Uterus (tissue), 4 donors: ENCODE data around the gene CLIC3. TPM values are rescaled to one million over a fixed set of nuclear protein-coding genes. Genes with fewer than 3 reads are reported as not detected.

ENCODE experiments used
- DNase-seq, 2 donors: peaks; one replicate each; pipeline ENCODE4 v3.0.0-alpha.2; 2019 to 2020
- H3K27ac ChIP-seq, 2 donors: fragments of 200-600 bp; sonication (generic); 1 replicate in 1 of 2; 2 replicates in 1 of 2; pipeline ENCODE4 v1.5.1; 2016 to 2018
- H3K27me3 ChIP-seq, 2 donors: fragments of 200-600 bp; sonication (generic); one replicate each; pipeline ENCODE4 v1.5.1; 2018 to 2019; ENCODE audit warnings: control low read depth in 1 of 2
- H3K36me3 ChIP-seq, 2 donors: fragments of 200-600 bp; sonication (generic); one replicate each; pipeline ENCODE4 v1.5.1; 2019; ENCODE audit warnings: control low read depth in 1 of 2
- H3K4me1 ChIP-seq, 2 donors: fragments of 200-600 bp; sonication (generic); one replicate each; pipeline ENCODE4 v1.5.1; 2018 to 2019; ENCODE audit warnings: control low read depth in 1 of 2
- H3K4me3 ChIP-seq, 2 donors: fragments of 200-600 bp; sonication (generic); 1 replicate in 1 of 2; 2 replicates in 1 of 2; pipeline ENCODE4 v1.5.1; 2018 to 2019; ENCODE audit warnings: mild to moderate bottlenecking in 1 of 2
- H3K9me3 ChIP-seq, 2 donors: fragments of 200-600 bp; sonication (generic); one replicate each; pipeline ENCODE4 v1.5.1; 2019; ENCODE audit warnings: control low read depth in 1 of 2
- CTCF ChIP-seq, 4 experiments: fragments of 200-600 bp in 2 of 4; fragments of 450-650 bp in 2 of 4; sonication (generic) in 2 of 4; IDR thresholded peaks; one replicate each; pipeline ENCODE4 v1.5.1; 2016 to 2019; ENCODE audit warnings: antibody characterized with exemption in 4 of 4, mild to moderate bottlenecking in 2 of 4, moderate library complexity in 1 of 4
- POLR2A ChIP-seq, 2 donors: fragments of 450-650 bp; IDR thresholded peaks; one replicate each; pipeline ENCODE4 v1.6.1; 2016; ENCODE audit warnings: antibody characterized with exemption in 2 of 2, mild to moderate bottlenecking in 1 of 2, moderate library complexity in 1 of 2
- intact Hi-C: fragments of 100-400 bp; cut with DNase I; formaldehyde crosslinking; loops from one replicate; pipeline ENCODE4 v1.15.1; 2023; ENCODE audit warnings: low total_unique reads
- total RNA-seq, 4 donors: library from RNA; depleted of rRNA in 3 of 4; stranded (reverse); fragments of >200 nt in 3 of 4; gene quantifications; one replicate each; pipeline versions ENCODE4 v1.1.0 to v1.2.4, GENCODE V29; 2014 to 2023
- donor health status: DM: yes; HTN: yes; CAD: no.

The CLIC3 gene
- total RNA-seq, 4 donors from 2014 or later, result 1.5 TPM; not detected in 2

- intact Hi-C loops, result no loop called here
- Histone ChIP-seq H3K4me1 (no peaks in the 10 kb centered on the region), H3K4me3 (no peak overlapping the region), H3K27me3 (no peaks in the 10 kb centered on the region), H3K27ac (no peak overlapping the region), H3K9me3 (no peaks in the 10 kb centered on the region), H3K36me3 (no peaks in the 10 kb centered on the region)
- DNase-seq, result no peak
- TF ChIP-seq POLR2A (IDR thresholded peaks at IDR 0.05) (no peak), CTCF (IDR thresholded peaks at IDR 0.05) (no peak)
Measured at GRCh38 chr9:137015976-137016375, 19.6 kb upstream of the CLIC3 start.

DNA sequence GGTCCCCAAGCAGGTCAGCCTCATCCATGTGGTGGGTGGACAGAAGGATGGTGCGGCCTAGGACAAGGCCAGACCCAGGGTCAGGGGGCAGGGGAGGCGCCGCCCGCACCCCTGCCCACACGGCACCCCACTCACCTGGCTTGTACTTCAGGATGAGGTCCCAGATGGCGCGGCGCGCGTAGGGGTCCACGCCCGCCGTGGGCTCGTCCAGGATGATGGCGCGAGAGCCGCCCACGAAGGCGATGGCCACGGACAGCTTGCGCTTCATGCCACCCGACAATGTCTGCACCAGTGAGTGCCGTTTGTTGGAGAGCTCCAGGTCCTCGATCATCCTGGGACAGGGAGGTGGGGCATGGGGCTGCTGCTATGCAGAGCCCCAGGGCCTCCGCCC is 19.2 kb upstream of the CLIC3 start:
- TF ChIP-seq CTCF (IDR thresholded peaks at IDR 0.05) (no peak), POLR2A (IDR thresholded peaks at IDR 0.05) (no peak)

DNA sequence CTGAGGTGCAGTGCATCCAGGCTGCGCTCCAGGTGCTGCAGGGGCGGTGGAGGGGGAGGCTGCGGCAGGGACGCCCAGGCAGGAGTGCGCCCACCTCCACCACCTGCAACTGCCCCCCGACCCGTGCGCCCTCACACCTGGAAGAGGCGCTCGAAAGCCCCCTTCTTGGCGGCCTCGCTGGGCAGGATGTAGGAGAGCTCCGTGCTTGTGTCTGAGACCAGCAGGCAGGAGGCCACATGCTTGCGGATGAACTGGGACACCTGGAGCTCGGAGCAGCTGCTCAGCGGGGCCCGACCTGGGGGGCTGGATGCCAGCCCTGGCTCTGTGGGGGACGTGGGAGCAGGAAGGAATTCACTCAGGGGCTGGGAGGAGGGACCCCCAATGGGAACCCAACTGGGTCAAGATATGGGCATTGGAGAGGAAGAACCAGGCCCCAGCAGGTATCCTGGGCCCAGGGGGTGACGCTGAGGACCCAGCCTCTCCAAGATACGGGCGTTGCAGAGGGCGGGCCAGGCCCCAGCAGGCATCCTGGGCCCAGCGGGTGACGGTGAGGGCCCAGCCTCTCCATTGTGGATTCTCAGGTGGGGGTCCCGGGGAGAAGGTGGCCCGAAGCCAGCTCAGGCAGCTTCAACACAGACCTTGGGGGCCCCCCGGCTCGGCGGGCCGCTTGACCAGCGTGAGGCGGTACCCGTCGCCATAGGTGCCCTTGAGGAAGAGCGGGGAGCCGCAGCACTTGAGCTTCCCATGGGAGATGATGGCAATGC is 18.6 kb upstream of the CLIC3 start:
- H3K4me3 ChIP-seq, result no peak overlapping the region
- H3K27ac ChIP-seq, result no peak overlapping the region
- no peak for TF ChIP-seq POLR2A (IDR thresholded peaks at IDR 0.05)
- no peak for TF ChIP-seq CTCF (IDR thresholded peaks at IDR 0.05)
- H3K27me3 ChIP-seq, result no peaks in the 10 kb centered on the region
- H3K9me3 ChIP-seq, result no peaks in the 10 kb centered on the region
- no peaks in the 10 kb centered on the region for H3K36me3 ChIP-seq
- intact Hi-C loops, result no loop called here
- no peak for DNase-seq
- H3K4me1 ChIP-seq, result no peaks in the 10 kb centered on the region

More for the DNA sequence above, 19.2 kb upstream of the CLIC3 start:
- Histone ChIP-seq H3K27ac (no peak overlapping the region), H3K9me3 (no peaks in the 10 kb centered on the region), H3K27me3 (no peaks in the 10 kb centered on the region), H3K4me3 (no peak overlapping the region), H3K36me3 (no peaks in the 10 kb centered on the region), H3K4me1 (no peaks in the 10 kb centered on the region)
- intact Hi-C loops, result no loop called here
- DNase-seq, result no peak

DNA sequence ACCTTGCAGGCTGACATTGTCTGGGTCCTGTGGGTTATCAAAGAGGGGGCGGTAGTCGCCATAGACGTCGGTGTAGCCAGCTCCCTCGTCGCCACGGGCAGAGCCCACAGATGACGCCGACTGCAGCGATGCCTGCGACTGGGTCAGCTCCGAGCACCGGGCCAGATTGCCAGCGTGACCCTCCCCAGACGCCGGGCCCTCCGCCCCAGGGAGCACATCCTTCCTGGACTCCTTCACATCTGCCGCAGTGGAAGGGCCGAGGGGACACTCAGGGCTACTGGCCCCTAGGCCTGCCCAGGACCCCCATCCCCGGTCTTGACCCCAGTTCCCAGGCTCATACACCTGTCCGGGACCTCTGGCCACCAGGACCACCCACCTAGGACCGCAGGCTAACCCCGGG is 17.8 kb upstream of the CLIC3 start:
- Histone ChIP-seq H3K36me3 (no peaks in the 10 kb centered on the region), H3K9me3 (no peaks in the 10 kb centered on the region), H3K4me3 (no peak overlapping the region), H3K27ac (no peak overlapping the region), H3K27me3 (no peaks in the 10 kb centered on the region), H3K4me1 (no peaks in the 10 kb centered on the region)
- DNase-seq, result no peak
- intact Hi-C loops, result no loop called here
- TF ChIP-seq POLR2A (IDR thresholded peaks at IDR 0.05) (no peak), CTCF (IDR thresholded peaks at IDR 0.05) (no peak)

GRCh38 chr9:137013571-137013940 is 17.2 kb upstream of the CLIC3 start:
- no peaks in the 10 kb centered on the region for H3K36me3 ChIP-seq

More at GRCh38 chr9:137013571-137013940, 17.2 kb upstream of the CLIC3 start:
- no peaks in the 10 kb centered on the region for H3K9me3 ChIP-seq
- no peak for DNase-seq
- no peaks in the 10 kb centered on the region for H3K27me3 ChIP-seq
- H3K4me1 ChIP-seq, result no peaks in the 10 kb centered on the region
- TF ChIP-seq POLR2A (IDR thresholded peaks at IDR 0.05) (no peak), CTCF (IDR thresholded peaks at IDR 0.05) (no peak)
- no peak overlapping the region for H3K4me3 ChIP-seq
- H3K27ac ChIP-seq, result no peak overlapping the region
- intact Hi-C loops, result no loop called here
